C1 segment of cervical spinal cord (tissue), 14 donors: ENCODE measurements around the gene CEP83.

Source experiments
- DNase-seq, 14 donors: peaks; one replicate each; lab custom pipeline; 2025; lab: John Stamatoyannopoulos, UW

The CEP83 gene

DNA sequence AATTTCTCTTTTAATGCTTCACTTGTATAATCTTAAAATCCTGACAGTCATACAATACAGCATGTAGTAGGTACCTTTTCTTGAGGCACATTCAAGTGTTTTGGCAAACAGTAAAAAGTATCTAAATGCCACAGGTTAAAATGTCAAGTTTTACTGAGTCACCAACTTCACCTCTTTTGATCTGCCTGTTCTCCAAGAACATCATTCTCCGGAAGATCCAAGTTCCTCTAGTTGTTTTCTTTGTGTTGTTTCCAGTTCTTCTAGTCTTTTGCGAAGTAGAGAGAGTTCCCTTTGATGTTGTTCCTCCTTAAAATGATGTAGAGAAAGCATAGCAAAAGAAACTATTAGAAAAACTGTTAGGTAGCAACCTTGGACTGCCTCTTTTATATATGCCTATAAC is 151.1 kb downstream of the CEP83 start:
- no peak for DNase-seq

DNA sequence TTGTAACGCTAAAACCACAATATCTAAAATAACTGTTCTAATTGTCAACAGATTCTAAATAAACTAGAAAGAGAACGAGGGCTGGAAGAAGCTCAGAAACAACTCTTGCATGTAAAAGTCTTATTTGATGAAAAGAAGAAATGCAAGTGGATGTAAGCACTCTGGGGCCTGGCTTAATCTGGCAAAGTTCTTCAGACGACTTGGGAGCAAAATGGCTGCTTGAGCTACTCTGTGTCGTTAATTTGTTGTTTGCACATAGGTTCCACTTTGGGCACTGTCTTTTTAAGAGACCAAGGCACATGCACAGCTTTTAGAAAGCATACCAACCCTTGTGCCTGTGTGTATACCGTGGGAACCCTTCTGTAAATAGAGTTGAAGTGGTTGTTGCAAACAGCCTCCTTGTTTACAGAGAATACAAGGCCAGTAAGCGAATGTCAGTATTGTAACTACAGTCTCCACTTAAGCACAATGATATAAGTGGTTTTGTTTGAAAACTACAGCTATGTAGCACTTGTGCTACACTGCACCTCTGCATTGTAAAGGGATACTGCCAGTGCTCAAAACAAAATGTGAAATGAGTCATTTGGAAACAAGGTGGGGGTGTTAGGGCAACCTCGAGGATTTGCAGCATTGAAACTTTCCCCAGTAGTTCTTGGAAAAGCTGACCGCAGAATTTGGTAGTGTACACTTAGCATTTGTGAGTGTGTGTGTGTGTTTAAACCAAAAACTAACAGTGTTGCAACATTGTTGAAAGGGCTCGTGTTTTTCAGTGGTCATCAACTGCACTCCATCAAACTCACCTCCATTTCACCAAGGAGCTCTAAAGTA is 154.3 kb downstream of the CEP83 start:
- DNase-seq = no peak

DNA sequence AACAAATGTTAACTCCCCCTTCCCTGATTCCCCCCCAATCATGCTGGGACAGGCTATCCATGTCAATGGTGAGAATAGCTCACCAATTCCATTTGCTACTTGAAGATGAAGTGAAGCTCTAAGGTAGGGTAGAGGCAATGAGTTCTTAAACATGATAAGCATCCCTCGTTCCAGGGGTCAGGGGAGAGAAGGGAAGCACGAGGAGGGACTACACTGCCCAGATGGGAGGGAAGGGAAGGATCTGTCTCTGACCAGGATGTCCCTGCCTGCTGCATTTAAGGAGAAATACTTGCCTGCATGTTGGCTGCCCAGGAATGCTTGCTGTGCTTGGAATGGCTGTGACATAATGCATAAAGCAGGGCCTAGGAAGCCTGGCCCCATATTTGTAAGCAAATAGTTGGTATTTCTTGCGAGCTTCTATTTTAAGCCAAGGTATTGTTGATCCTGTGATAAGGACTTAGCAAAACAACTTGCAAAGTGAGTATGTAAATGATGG is 155.1 kb downstream of the CEP83 start:
- no peak for DNase-seq

DNA sequence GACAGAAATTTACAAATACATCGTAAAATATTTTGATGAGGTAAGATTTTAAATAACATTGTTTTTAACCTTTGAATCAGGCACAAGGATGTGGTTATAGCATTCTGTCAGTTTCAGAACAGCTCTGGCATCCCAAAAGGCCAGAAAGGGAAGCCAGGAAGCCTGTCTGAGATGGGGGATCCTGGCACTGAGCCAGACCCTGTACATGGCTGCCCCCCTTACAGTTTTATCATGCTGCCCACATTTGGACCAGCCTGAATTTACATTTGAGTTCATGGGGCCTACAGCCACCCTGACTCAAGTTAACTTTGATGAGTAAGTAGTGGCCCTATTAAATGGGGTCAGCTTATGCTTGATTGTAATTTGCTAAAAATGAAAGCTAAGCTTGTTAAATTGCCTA is 155.7 kb downstream of the CEP83 start:
- DNase-seq = no peak

DNA sequence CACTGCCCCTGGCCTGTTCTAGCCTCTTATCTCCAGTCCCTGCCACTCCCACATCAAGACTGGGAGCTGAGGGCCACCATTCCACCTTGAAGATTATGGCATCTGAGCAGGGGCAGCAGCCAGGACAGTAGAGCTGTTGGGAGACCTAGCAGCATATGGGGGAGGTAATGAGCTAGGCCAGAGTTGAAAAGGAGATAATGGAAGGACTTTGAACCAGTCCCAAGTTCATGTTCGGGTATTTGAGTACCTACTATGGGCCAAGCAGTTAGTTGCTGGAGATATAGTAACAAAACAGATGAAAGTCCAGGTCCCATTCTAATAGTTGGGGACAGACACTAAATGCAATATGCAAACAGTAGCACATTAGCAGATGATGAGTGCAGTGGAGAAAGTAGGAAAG is 159.8 kb downstream of the CEP83 start:
- no peak for DNase-seq

DNA sequence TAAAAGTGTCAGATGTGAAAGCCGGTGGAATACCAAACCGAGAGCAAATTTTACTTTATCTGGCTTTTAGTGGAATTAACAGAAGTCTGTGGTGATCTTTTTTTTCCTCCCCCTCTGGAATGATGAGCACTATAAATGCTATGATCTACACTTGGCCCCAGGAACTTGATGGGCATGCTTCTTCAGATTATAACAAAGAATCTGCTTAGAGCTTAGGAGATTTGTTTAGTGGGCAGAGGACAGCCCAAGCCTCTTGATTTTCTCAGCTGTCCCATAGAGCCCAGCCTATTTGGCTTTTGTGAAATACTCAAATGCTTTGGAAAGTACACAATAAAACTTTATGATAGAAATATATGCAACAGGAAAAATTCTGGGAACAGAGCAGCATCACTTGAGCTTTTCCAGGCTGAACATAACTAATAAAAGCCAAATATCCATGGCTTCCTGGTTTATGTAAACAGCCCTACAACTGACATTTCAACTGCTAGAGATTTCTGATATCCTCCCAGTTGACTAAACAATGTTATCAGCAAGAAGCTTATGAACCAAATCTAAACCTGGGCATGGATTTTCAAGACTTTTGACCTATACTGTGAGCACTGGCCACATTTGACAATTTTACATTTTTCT is 161.7 kb downstream of the CEP83 start:
- no peak for DNase-seq

DNA sequence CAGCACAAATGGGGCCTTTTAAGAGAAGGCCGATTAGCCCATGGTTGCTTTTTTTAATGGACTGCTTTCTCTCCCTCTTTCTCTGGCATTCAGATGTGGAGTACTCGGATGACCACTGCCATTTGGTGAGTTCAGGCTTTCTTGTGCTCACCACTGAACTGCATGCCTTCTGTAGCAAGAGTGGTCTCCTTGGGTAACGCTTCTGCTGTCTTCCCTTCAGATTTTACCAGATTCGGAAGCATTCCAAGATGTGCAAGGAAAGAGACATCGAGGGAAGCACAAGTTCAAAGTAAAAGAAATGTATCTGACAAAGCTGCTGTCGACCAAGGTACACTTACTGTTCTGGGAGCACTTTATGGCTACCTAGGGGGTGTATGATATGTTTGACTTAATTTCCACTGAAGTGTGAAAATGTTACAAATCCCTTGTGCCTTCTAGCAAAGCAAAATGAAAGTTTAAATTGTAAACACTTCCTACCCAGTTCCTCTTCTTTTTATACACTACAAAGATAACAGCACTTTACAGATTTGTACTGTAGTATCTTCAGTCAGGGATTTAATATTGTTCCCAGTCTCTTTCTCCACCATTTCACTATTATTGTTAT is 162.5 kb downstream of the CEP83 start:
- DNase-seq = peak in 1 of 14 donors; percentile 15

DNA sequence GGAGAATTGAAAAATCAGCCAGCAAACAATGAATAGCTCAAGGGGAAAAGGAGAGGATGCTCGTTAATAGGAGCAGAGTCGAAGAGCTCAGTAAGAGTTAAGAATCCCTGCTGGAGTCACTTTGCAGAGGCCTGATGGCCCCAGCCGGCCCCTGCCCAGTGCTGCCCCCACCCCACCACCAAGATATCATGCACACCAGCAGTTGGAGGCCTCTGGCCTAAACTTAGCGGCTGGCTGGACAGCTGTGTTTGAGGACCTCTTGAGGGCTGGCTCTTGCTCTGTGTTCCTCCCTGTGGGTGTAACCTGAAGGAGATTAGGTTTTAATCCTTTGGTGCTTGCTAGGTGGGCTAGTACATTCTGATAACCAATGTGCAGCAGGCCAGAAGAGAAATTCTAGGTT is 169.3 kb downstream of the CEP83 start:
- DNase-seq = no peak

DNA sequence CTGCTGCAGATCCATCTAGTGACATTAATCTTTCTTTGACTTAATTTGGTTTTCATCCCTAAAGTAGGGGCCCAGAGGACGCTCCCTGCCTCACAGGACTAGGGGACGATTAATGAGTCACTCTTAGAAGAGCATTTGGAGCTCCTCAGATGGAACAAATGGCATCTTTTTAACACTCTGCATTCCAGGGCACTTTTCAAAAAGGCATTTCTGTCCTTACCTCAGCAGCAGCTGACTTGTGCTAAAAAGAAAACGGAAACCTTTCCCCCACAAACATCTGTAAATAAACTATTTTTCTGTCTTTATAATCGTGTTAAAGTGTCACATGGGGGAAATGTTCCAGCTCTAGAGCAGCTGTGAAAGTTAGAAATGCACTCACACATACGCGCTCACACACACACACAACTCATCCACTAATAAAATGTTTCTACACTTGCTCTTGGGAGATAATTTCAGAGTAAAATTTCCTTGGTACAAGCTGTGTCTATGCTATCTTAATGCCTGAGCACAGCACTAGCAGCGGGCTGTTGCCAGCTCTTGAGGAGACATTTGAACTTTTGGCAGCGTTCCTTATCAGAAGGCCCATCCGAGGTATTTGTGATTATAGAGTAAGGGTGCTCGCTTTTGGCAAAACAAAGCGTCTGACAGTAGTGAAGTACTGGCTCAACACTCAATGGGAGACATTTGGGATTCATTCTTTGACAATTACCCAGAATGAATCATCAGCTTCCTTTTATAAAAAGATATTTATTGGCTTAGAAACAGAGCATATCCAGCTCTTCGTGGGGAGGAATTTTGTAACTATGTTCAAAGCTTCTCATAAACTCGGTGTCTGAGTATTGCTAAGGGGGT is 170.0 kb downstream of the CEP83 start:
- no peak for DNase-seq

DNA sequence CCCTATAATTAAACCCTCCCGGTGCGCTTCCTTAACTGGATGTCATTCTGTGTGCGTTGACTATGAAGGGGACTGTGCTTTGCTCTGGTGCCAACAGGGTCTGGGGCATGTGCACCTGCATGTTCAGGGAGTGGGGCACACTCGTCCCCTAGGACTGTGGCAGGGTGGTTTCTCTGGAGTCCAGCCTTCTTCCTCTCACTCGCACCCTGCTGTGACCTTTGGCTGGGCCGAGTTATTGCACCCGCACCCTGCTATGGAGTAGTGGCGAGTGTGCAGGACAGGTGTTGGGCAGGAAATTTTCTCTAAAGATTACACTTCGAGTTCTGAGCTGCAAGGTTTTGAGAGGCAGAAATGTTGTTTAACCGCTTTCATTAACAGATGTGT is 172.4 kb downstream of the CEP83 start:
- no peak for DNase-seq

DNA sequence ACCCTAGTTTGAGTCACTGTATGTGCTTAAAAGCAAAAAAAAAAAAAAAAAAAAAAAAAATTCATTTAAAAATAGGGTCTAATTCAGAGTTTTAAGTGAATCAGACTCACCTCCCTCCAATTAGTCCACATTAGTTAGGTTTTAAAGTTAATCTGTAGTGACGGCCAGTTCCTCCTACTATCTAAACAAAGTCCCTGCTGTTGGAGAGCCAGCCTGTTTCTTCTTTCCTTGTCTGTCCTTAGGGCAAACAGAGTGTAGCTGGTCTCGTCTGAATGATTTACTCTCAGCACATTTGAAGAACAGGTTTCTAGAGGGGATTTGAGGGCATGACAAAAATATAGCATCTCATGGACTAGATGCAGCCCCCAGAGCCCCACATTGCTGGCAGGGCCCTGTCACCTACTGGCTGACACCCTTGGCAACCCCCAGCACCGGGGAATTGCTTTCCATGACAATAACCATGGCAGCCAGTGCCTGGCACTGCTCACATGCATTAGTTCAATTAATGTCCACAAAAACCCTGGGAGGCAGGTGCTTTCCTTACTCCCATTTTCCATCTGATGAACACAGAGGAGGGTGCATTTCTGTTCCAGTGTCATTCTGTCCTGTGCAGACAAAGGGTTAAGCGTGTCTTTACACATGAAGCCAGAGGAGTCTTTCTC is 173.0 kb downstream of the CEP83 start:
- no peak for DNase-seq

DNA sequence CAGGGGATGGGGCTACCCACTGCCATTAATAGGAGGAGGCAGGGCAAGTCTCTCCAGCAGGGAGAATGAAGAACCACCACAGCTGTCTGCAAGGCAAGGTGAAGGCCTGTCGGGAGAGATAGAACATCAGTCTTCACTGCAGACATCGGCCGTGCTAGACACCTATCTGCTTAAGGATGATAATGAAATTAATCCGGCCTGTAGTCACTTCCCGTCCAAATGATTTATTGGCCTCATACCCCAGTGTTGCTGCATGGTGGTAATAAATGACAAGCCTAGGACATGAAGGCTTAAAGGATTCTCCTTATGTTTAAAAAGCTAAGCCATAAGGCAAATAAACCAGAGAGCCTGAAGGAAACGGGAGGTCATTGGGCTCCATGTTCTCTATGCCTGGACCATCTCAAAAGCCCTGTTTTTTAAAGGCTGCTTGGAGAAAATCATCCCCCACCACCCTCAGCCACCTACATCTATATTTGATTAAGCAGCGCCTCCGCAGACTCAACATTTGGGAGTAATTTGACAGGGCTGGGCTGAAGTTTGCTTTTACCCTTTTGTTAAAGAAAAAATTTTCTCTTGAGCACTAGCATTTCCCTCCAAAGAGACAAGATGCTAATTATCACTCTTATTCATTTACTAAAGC is 173.6 kb downstream of the CEP83 start:
- no peak for DNase-seq

DNA sequence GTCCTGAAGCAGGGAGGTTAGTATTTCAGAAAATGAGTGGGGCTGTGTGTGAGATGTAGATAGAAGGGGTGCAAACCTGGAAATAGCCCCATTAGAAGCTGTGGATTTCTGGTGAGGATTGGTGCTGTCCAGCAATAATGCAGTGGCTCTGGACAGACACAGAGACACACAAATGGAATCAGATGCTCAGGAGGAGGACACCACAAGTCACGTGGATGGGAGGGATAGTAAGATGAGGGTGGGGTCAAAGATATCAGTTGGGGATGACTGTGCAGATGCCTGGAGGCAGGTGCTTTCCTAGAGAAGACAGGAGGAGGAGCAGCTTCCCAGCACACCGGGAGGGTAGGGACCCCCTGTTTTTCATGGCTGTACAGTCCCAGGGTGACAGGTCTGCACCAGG is 174.8 kb downstream of the CEP83 start:
- DNase-seq = no peak

DNA sequence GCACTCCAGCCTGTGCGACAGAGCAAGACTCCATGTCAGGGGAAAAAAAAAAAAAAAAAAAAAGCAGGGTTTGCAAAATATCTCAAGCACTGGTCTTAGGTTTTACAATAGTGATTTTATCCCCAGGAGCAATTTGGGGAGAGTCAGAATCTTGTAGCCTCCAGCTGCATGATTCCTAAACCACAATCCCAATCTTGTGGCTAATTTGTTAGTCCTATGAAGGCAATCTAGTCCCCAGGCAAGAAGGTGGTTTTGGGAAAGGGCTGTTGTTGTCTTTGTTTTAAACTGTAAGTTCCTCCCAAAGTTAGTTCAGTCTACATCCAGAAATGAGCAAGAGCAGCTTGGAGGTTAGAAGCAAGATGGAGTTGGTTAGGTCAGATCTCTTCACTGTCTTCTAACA is 175.6 kb downstream of the CEP83 start:
- DNase-seq = no peak

DNA sequence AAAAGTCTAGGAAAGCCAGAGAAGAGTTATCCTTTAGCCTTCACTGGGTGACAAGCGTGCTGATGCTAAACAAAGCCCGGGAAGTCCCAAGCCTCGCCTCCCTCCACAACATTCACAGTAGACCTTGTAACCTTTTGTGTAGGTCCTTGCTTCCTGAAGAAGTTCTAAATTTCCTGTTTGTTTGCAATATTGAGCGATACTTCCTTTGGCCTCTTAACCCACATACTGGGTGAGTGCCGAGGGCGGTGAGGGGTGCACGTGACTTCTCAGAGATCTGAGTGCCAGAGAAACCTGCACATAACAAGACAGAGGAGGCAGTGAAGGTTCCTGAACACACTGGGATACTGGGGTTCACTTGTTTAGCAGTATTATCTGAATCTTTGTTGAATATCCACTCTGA is 177.0 kb downstream of the CEP83 start:
- DNase-seq = no peak

DNA sequence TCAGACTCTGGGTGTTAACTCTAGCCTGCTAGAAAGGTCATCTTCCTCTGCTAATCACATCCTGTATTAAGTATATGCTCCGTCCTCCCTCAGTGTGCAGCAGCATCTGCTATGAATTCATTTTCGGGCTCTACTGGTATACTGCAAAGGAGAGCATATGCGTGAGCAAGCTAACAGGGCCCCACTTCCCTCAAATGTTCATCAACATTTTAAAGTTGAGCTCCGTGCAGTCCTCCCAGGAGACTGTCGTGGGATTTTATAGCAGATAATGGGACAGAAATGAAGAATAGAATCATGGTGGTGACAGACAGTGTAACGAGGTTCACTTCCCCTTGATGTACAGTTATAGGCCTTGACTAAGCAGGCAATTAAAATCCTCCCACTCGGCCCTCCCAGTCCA is 179.6 kb downstream of the CEP83 start:
- no peak for DNase-seq

DNA sequence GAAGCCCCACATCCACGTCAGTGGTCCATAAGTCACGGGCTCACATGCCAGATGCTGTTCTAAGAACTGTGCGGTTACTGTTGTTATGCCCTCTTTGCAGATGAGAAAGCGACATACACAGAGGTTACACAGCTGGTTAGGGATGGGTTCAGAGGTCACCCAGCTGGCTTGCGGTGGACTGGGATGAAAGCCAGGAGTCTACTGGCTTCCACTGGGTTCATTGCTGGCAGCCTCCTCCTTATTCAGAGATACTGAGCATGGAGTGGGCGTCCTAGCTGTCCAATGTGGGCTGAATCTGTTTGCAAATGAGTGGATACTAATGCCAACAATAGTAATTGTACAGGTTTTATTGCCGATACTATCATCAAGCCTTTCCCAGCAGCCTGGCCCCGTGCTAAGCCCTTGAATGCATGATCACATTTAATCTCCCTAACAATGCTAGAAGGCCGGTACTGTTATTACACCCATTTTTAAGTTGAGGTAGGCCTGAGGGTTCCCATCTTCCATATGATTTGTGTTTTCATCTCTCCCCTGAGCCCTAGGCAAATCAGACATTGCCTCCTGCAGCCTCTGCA is 182.2 kb downstream of the CEP83 start:
- peak in 1 of 14 donors; percentile 6 for DNase-seq

DNA sequence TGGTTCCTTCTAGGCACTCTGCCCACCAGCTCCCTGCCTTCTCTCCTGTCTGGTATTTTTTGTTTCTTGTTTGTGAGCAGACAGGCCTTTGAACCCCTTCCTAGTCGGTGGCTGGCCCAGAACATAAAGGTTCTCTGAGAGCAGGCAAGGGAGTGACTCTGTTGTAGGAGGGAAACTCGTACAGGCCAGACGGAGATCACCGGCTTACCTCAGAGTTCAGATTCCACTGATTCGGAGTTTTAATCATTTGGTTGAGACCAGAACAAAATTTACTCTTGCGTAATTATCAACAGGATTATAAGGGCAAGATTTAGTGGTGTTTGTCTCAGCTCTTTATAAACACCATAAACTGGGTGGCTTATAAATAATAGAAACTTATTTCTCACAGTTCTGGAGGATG is 182.9 kb downstream of the CEP83 start:
- no peak for DNase-seq

DNA sequence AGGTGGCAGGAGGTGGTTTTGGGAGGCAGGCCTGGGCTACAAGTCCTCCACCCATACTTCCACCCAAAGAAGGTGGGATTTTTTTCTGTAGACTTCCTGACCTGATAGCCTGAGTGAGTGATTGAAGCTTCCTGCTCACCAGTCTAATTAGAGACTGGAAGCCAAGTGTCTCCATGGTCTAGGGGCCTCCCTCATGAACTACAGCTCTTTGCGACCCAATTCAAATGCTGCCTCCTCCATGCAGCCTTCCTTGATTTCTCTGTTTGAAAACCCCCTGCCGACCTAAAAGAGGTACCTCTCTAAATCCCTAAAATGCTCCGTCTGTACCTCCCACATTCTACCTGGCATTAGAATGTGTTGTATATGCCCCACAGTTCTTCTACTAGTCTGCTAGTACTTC is 186.4 kb downstream of the CEP83 start:
- no peak for DNase-seq

DNA sequence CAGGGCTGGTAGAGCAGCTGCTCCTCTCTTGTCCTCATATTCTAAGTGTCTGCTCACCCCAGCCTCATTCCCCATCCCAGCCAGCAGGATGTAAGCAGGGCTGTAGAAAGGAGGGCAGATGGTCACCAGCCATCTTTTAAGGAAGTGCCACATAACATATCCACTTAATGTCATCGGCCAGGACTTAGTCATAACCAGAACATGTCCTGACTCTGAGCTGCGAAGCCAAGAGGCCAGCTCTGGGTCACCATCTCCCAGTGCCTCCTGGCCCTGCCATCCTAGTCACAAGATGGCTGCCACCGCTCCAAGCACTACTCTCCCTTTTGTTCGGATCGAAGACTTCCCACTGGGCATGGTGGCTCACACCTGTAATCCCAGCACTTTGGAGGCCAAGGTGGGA is 187.4 kb downstream of the CEP83 start:
- DNase-seq = no peak

DNA sequence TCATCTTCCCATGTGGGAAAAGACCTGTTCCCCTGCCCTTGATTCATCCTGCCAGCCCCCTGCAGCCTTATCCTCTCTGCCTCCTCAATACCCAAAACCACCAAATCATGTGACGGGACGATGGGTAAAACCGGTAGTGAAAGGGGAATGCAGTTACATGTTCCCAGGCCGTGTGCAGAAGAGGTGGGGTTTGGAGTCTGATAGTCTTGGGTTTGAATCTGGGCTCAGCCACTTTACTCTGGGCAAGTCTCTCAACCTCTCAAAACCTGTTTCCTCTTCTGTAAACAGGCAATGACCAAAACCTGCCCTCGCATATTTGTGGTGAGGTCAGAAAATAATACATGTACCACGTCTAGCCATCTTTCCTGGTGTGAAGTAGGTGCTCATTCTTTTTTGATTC is 188.3 kb downstream of the CEP83 start:
- no peak for DNase-seq
